Hematopoietic multipotent progenitor cell treated with erythropoietin and hydrocortisone succinate and interleukin-3 and kit ligand, for 4 days (in vitro differentiated cells): ENCODE results near the gene ABL2.
"Not testable (repeated sequence)": the region's sequence is repeated elsewhere in the genome, so short reads cannot be mapped to it uniquely, and the experiment has no call there.

Source experiments
- DNase-seq: peaks from one replicate; pipeline ENCODE4 v3.0.0-alpha.2; 2015

Gene ABL2

GRCh38 chr1:179229214-179230140 lies at the start of gene ABL2:
Gene ABL2, minus strand, starts transcription at chr1:179229677. Its CDS starts 280 bp downstream, at chr1:179229397.
- DNase-seq, result peak; percentile 76

- no peak for DNase-seq
Measured at GRCh38 chr1:179278920-179279319, 49.4 kb upstream of the ABL2 start.

GRCh38 chr1:179274424-179274823 lies 44.9 kb upstream of the ABL2 start:
- DNase-seq, result not testable (repeated sequence)

- DNase-seq, result no peak
Measured at GRCh38 chr1:179269071-179269470, 39.6 kb upstream of the ABL2 start.

GRCh38 chr1:179264507-179264906 lies 35.0 kb upstream of the ABL2 start:
- no peak for DNase-seq

- DNase-seq, result no peak
Measured at GRCh38 chr1:179263121-179263520, 33.6 kb upstream of the ABL2 start.

- no peak for DNase-seq
Measured at GRCh38 chr1:179262183-179262582, 32.7 kb upstream of the ABL2 start.

- peak; percentile 38 for DNase-seq
Measured at GRCh38 chr1:179253286-179253972, 24.0 kb upstream of the ABL2 start.

GRCh38 chr1:179252606-179253005 lies 23.1 kb upstream of the ABL2 start:
- no peak for DNase-seq

- peak; percentile 40 for DNase-seq
Measured at GRCh38 chr1:179251675-179252074, 22.2 kb upstream of the ABL2 start.

GRCh38 chr1:179247923-179248322 lies 18.4 kb upstream of the ABL2 start:
- no peak for DNase-seq

GRCh38 chr1:179245426-179245825 lies 15.9 kb upstream of the ABL2 start:
- not testable (repeated sequence) for DNase-seq

GRCh38 chr1:179241530-179242097 lies 12.1 kb upstream of the ABL2 start:
- DNase-seq, result no peak

GRCh38 chr1:179237222-179237621 lies 7.7 kb upstream of the ABL2 start:
- no peak for DNase-seq

- DNase-seq, result no peak
Measured at GRCh38 chr1:179234863-179235262, 5.4 kb upstream of the ABL2 start.

- DNase-seq, result no peak
Measured at GRCh38 chr1:179231923-179232322, 2.4 kb upstream of the ABL2 start.

- no peak for DNase-seq
Measured at GRCh38 chr1:179230721-179231120, 1.2 kb upstream of the ABL2 start.

- DNase-seq, result no peak
Measured at GRCh38 chr1:179230251-179230650, 774 bp upstream of the ABL2 start.

GRCh38 chr1:179228783-179229213 lies 679 bp downstream of the ABL2 start:
- peak; percentile 58 for DNase-seq

GRCh38 chr1:179226738-179227137 lies 2.7 kb downstream of the ABL2 start:
- no peak for DNase-seq

GRCh38 chr1:179224466-179224865 lies 5.0 kb downstream of the ABL2 start:
- DNase-seq, result not testable (repeated sequence)

GRCh38 chr1:179221121-179221520 lies 8.4 kb downstream of the ABL2 start:
- not testable (repeated sequence) for DNase-seq

- peak; percentile 93 for DNase-seq
Measured at GRCh38 chr1:179217943-179218507, 11.5 kb downstream of the ABL2 start.
